ENCODE data around the gene TSR1. TPM values are rescaled to one million over a fixed set of nuclear protein-coding genes. Genes with fewer than 3 reads are reported as not detected.

The TSR1 gene
- total and polyA plus RNA-seq, 7 experiments from 2014 or later: 13.1 to 42.8 (median 28.4) TPM

GRCh38 chr17:2363851-2364762 is 27.9 kb upstream of the TSR1 start:
- peaks cover 0 to 80% (median 3%) of the 10 kb centered on the region in 3 experiments for H3K36me3 ChIP-seq (ENCODE audit: control insufficient read depth in 2 of 3, insufficient read depth in 3 of 3, low read length in 3 of 3)
- H3K4me1 ChIP-seq (ENCODE audit: control insufficient read depth in 2 of 2, insufficient read depth in 2 of 2, low read length in 2 of 2): no peaks in the 10 kb centered on the region
- H3K27me3 ChIP-seq (ENCODE audit: control insufficient read depth in 2 of 2, insufficient read depth in 2 of 2, low read length in 2 of 2): no peaks in the 10 kb centered on the region
- H3K9me3 ChIP-seq (ENCODE audit: control insufficient read depth in 2 of 3, low read length in 3 of 3): no peaks in the 10 kb centered on the region
- no peak overlapping the region for H3K4me3 ChIP-seq (ENCODE audit: low read length)
- ATAC-seq (no peak), DNase-seq (no peak)
- POLR2A ChIA-PET: interaction anchor here (0.6 kb wide), 1 partner anchor 15 kb away, joined by 4 read pairs; no protein-coding TSS in a partner anchor
- CTCF ChIA-PET: interaction anchor here (0.7 to 2.1 kb wide), 2 partner anchors 10 to 19 kb away, joined by 3 to 5 read pairs; no protein-coding TSS in a partner anchor
- Mint-ChIP-seq H3K27me3 (no peaks in the 10 kb centered on the region), H3K36me3 (peaks cover 0 to 12% (median 0%) of the 10 kb centered on the region in 5 donors), H3K4me3 (no peak overlapping the region), H3K9me3 (no peaks in the 10 kb centered on the region), H3K4me1 (peaks cover 0 to 6% (median 0%) of the 10 kb centered on the region in 7 donors), H3K27ac (no peak overlapping the region)
- H3K27ac ChIP-seq (ENCODE audit: low read depth, low read length): no peak overlapping the region
- intact Hi-C loops (cut with micrococcal nuclease): no loop called here

DNA sequence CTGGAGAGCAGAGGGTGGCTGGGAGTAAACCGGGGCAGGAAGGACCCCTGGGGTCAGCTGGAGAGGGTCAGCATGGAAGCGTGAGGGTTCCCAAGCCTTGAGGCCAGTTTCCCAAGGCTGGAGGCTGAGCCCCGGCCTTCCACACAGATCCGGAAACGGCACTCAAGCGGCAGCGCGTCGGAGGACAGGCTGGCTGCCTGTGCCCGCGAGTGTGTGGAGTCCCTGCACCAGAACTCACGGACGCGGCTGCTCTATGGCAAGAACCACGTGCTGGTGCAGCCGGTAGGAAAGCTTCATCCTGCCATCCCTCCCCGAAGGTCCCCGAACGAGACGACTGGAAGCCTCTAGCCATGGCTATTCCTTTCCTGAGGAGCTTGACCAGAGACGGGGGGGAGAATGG is 27.1 kb upstream of the TSR1 start:
- peaks cover 0 to 76% (median 3%) of the 10 kb centered on the region in 3 experiments for H3K36me3 ChIP-seq (ENCODE audit: control insufficient read depth in 2 of 3, insufficient read depth in 3 of 3, low read length in 3 of 3)
- POLR2A ChIA-PET: no interaction called here
- CTCF ChIA-PET: interaction anchor here (0.7 to 2.1 kb wide), 2 partner anchors 9 to 20 kb away, joined by 3 to 5 read pairs; no protein-coding TSS in a partner anchor
- no peak overlapping the region for H3K27ac ChIP-seq (ENCODE audit: low read depth, low read length)
- Mint-ChIP-seq H3K27ac (no peak overlapping the region), H3K4me3 (no peak overlapping the region), H3K4me1 (peaks cover 0 to 6% (median 0%) of the 10 kb centered on the region in 7 donors), H3K27me3 (no peaks in the 10 kb centered on the region), H3K9me3 (no peaks in the 10 kb centered on the region), H3K36me3 (peaks cover 0 to 12% (median 0%) of the 10 kb centered on the region in 5 donors)
- H3K4me3 ChIP-seq (ENCODE audit: low read length): no peak overlapping the region
- intact Hi-C loops (cut with micrococcal nuclease): no loop called here
- DNase-seq (no peak), ATAC-seq (no peak)
- H3K27me3 ChIP-seq (ENCODE audit: control insufficient read depth in 2 of 2, insufficient read depth in 2 of 2, low read length in 2 of 2): no peaks in the 10 kb centered on the region
- H3K9me3 ChIP-seq (ENCODE audit: control insufficient read depth in 2 of 3, low read length in 3 of 3): no peaks in the 10 kb centered on the region
- H3K4me1 ChIP-seq (ENCODE audit: control insufficient read depth in 2 of 2, insufficient read depth in 2 of 2, low read length in 2 of 2): no peaks in the 10 kb centered on the region

GRCh38 chr17:2362881-2363280 is 26.6 kb upstream of the TSR1 start:
- ChIA-PET POLR2A (no interaction called here), CTCF (interaction anchor here (0.7 to 2.1 kb wide), 2 partner anchors 20 to 39 kb away, joined by 4 to 5 read pairs; no protein-coding TSS in a partner anchor)
- Mint-ChIP-seq H3K27ac (no peak overlapping the region), H3K27me3 (no peaks in the 10 kb centered on the region), H3K9me3 (no peaks in the 10 kb centered on the region), H3K4me3 (no peak overlapping the region), H3K36me3 (peaks cover 0 to 12% (median under 1%) of the 10 kb centered on the region in 5 donors), H3K4me1 (peaks cover 0 to 7% (median 0%) of the 10 kb centered on the region in 7 donors)
- Histone ChIP-seq H3K4me1 (ENCODE audit: control insufficient read depth in 2 of 2, insufficient read depth in 2 of 2, low read length in 2 of 2) (no peaks in the 10 kb centered on the region), H3K27ac (ENCODE audit: low read depth, low read length) (no peak overlapping the region), H3K4me3 (ENCODE audit: low read length) (no peak overlapping the region), H3K9me3 (ENCODE audit: control insufficient read depth in 2 of 3, low read length in 3 of 3) (no peaks in the 10 kb centered on the region), H3K27me3 (ENCODE audit: control insufficient read depth in 2 of 2, insufficient read depth in 2 of 2, low read length in 2 of 2) (no peaks in the 10 kb centered on the region), H3K36me3 (ENCODE audit: control insufficient read depth in 2 of 3, insufficient read depth in 3 of 3, low read length in 3 of 3) (peaks cover 0 to 75% (median 3%) of the 10 kb centered on the region in 3 experiments)
- intact Hi-C loops (cut with micrococcal nuclease): no loop called here
- ATAC-seq (no peak), DNase-seq (no peak)

DNA sequence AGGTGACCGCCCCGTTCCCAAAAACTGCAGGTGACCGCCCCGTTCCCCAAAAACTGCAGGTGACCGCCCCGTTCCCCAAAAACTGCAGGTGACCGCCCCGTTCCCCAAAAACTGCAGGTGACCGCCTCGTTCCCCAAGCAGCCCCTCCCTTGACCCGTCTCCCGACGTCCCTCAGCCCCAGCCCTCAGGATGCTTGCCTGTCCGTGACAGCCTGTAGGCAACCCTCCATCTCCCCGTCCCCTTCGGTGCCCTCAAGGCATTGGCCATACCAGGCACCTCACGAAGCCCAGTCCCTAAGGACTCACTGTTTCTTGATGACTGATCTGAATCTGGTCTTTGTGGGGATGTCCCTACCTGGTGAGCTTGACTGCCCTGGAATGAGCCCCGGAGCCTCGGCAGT is 26.2 kb upstream of the TSR1 start:
- H3K4me1 Mint-ChIP-seq: peaks cover 0 to 11% (median 0%) of the 10 kb centered on the region in 7 donors
- Histone ChIP-seq H3K4me3 (ENCODE audit: low read length) (no peak overlapping the region), H3K36me3 (ENCODE audit: control insufficient read depth in 2 of 3, insufficient read depth in 3 of 3, low read length in 3 of 3) (peaks cover 0 to 72% (median 3%) of the 10 kb centered on the region in 3 experiments), H3K27ac (ENCODE audit: low read depth, low read length) (no peak overlapping the region), H3K27me3 (ENCODE audit: control insufficient read depth in 2 of 2, insufficient read depth in 2 of 2, low read length in 2 of 2) (no peaks in the 10 kb centered on the region), H3K9me3 (ENCODE audit: control insufficient read depth in 2 of 3, low read length in 3 of 3) (no peaks in the 10 kb centered on the region), H3K4me1 (ENCODE audit: control insufficient read depth in 2 of 2, insufficient read depth in 2 of 2, low read length in 2 of 2) (no peaks in the 10 kb centered on the region)
- ChIA-PET CTCF (interaction anchor here (0.7 to 2.1 kb wide), 2 partner anchors 20 to 39 kb away, joined by 4 to 5 read pairs; no protein-coding TSS in a partner anchor), POLR2A (no interaction called here)
- no peak for ATAC-seq
- no peak overlapping the region for H3K27ac Mint-ChIP-seq
- H3K27me3 Mint-ChIP-seq: no peaks in the 10 kb centered on the region
- no peaks in the 10 kb centered on the region for H3K9me3 Mint-ChIP-seq
- H3K36me3 Mint-ChIP-seq: peaks cover 0 to 15% (median 4%) of the 10 kb centered on the region in 5 donors
- DNase-seq: no peak
- H3K4me3 Mint-ChIP-seq: no peak overlapping the region
- intact Hi-C loops (cut with micrococcal nuclease): no loop called here

DNA sequence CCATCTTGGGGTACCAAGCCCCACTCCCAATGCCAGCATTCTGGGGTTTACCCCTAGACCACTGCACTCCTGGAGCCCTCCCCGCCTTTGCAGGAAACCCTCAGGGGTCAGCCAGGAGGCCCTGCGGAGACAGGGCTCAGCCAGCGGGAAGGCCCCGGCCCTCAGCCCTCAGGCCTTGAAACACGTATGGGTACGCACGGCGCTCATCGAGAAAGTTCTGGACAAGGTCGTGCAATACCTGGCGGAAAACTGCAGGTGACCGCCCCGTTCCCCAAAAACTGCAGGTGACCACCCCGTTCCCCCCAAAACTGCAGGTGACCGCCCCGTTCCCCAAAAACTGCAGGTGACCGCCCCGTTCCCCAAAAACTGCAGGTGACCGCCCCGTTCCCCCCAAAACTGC is 25.8 kb upstream of the TSR1 start:
- H3K27me3 ChIP-seq (ENCODE audit: control insufficient read depth in 2 of 2, insufficient read depth in 2 of 2, low read length in 2 of 2): no peaks in the 10 kb centered on the region
- Mint-ChIP-seq H3K27me3 (no peaks in the 10 kb centered on the region), H3K27ac (no peak overlapping the region), H3K9me3 (no peaks in the 10 kb centered on the region), H3K4me1 (peaks cover 0 to 11% (median 0%) of the 10 kb centered on the region in 7 donors), H3K4me3 (no peak overlapping the region), H3K36me3 (peaks cover 0 to 15% (median 4%) of the 10 kb centered on the region in 5 donors)
- no peaks in the 10 kb centered on the region for H3K4me1 ChIP-seq (ENCODE audit: control insufficient read depth in 2 of 2, insufficient read depth in 2 of 2, low read length in 2 of 2)
- DNase-seq (no peak), ATAC-seq (no peak)
- ChIA-PET CTCF (interaction anchor here (0.7 kb wide), 1 partner anchor 40 kb away, joined by 4 read pairs; no protein-coding TSS in a partner anchor), POLR2A (no interaction called here)
- peaks cover 0 to 70% (median 3%) of the 10 kb centered on the region in 3 experiments for H3K36me3 ChIP-seq (ENCODE audit: control insufficient read depth in 2 of 3, insufficient read depth in 3 of 3, low read length in 3 of 3)
- H3K9me3 ChIP-seq (ENCODE audit: control insufficient read depth in 2 of 3, low read length in 3 of 3): no peaks in the 10 kb centered on the region
- H3K27ac ChIP-seq (ENCODE audit: low read depth, low read length): no peak overlapping the region
- H3K4me3 ChIP-seq (ENCODE audit: low read length): no peak overlapping the region
- intact Hi-C loops (cut with micrococcal nuclease): no loop called here

GRCh38 chr17:2361010-2361760 is 24.9 kb upstream of the TSR1 start:
- CTCF ChIA-PET: interaction anchor here (1.3 kb wide), 2 partner anchors 21 to 55 kb away, joined by 3 to 5 read pairs; no protein-coding TSS in a partner anchor
- H3K9me3 Mint-ChIP-seq: no peaks in the 10 kb centered on the region
- intact Hi-C loops (cut with micrococcal nuclease): no loop called here

More at GRCh38 chr17:2361010-2361760, 24.9 kb upstream of the TSR1 start:
- Histone ChIP-seq H3K9me3 (ENCODE audit: control insufficient read depth in 2 of 3, low read length in 3 of 3) (no peaks in the 10 kb centered on the region), H3K36me3 (ENCODE audit: control insufficient read depth in 2 of 3, insufficient read depth in 3 of 3, low read length in 3 of 3) (peaks cover 0 to 61% (median 3%) of the 10 kb centered on the region in 3 experiments), H3K27me3 (ENCODE audit: control insufficient read depth in 2 of 2, insufficient read depth in 2 of 2, low read length in 2 of 2) (no peaks in the 10 kb centered on the region), H3K27ac (ENCODE audit: low read depth, low read length) (no peak overlapping the region), H3K4me3 (ENCODE audit: low read length) (no peak overlapping the region), H3K4me1 (ENCODE audit: control insufficient read depth in 2 of 2, insufficient read depth in 2 of 2, low read length in 2 of 2) (no peaks in the 10 kb centered on the region)
- H3K4me3 Mint-ChIP-seq: no peak overlapping the region
- H3K27ac Mint-ChIP-seq: peak overlapping the region in 2 of 9 donors; percentile 7 to 57
- no peaks in the 10 kb centered on the region for H3K27me3 Mint-ChIP-seq
- no peak for DNase-seq
- POLR2A ChIA-PET: no interaction called here
- H3K36me3 Mint-ChIP-seq: peaks cover 0 to 15% (median 4%) of the 10 kb centered on the region in 5 donors
- H3K4me1 Mint-ChIP-seq: peaks cover 0 to 11% (median 0%) of the 10 kb centered on the region in 7 donors
- no peak for ATAC-seq

Measured in naive thymus-derived CD4-positive, alpha-beta T cell (primary cell).